HG02588 (cell line): ENCODE results near the gene PHLPP1.
"Not testable (repeated sequence)": the region's sequence is repeated elsewhere in the genome, so short reads cannot be mapped to it uniquely, and the experiment has no call there.

Experiments used
- ATAC-seq: cut with Tn5 transposase; IDR thresholded peaks from one replicate; pipeline ENCODE4 v1.9.1; 2021; ENCODE audit warnings: mild to moderate bottlenecking, moderate library complexity; ENCODE audit not compliant: unreplicated experiment

The PHLPP1 gene

DNA sequence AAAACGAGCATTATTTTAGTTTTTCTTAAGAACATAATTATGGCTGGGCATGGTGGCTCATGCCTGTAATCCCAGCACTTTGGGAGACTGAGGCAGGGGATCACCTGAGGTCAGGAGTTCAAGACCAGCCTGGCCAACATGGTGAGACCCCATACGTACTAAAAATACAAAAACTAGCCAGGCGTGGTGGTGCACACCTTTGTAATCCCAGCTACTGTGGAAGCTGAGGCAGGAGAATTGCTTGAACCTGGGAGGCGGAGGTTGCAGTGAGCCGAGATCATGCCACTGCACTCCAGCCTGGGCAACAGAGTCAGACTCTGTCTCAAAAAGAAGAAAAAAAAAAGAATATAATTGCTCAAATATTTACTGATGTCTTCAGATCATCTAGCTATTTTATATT is 25.3 kb downstream of the PHLPP1 start:
- ATAC-seq = not testable (repeated sequence)

DNA sequence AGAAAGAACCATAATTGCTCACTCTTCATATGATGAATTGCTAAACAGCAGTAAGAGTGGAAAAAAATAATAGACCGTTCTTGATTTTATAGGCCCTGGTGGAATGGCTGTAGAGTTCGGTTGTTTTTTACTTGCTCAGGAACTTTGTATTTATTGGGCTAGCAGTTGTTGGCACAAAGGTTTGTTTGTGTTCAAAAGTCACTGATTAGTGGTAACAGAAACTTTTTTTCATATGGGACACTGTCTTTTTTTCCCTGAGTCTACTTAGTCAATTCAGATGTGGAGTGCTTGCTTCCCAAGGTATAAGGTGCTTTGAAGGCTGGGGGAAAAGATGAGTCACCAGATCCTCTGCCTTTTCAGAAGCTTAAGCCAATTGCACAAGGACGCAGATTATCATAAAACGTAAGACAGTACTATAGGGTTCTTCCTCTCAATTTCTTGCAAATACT is 25.8 kb downstream of the PHLPP1 start:
- ATAC-seq = no peak

DNA sequence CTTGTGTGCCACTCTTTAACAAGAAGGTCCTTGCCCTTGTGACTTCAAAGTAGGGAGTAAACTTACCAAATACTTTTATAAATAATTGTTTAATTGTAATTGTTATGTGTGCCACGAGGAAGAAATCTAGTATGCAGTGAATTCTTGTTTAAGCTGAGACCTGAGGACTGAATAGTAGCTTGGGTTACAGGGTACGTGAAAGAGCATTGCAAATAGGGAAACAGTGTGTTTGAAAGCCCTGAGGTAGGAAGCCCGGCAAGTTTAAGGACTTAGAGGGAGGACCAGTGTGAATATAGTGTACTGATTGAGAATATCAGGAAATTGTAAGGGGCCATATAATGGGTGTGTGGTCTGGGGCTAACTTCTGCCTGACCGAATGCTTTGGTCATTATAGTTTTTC is 26.2 kb downstream of the PHLPP1 start:
- ATAC-seq = no peak

DNA sequence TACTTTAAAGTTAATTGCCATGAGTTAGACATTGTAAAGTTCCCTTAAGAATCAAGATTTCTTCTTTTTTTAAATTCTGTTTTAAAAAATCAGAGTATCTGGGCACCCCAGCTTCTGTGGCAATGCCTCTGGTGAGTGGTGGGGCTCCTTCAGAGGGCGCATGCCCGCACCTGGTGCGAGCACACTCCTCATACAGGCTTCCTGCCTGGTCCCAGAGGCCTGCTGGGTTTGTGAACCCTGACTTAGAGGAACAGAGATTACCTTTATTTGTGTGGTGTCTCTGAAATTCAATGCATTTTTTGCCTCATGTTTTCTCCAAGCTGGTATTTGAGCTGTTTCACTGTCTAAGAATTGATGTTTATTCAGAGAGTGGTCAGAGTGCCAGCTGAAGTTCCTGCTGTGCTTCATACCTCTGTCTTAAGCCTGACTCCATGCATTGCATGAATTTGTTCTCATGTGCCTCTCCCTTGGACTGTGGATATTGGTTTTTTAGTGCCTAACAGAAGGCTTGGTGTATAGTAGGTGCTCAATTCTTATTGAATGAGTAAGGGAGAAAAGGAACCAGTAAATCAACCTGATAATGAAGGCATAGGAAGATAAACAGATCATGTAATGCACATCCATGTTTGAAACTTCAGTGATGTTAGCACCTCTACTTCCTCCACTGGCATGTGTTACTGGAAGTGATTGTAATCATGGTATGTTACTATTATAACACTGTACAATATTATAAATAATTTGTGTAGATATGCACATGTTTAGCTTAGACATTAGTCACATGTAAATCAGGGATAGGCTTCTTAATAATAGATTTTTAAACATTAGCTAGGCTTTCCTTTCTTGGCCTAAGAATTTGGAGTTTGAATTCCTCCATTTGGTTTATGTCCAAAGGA is 29.0 kb downstream of the PHLPP1 start:
- ATAC-seq = peak; percentile 78

DNA sequence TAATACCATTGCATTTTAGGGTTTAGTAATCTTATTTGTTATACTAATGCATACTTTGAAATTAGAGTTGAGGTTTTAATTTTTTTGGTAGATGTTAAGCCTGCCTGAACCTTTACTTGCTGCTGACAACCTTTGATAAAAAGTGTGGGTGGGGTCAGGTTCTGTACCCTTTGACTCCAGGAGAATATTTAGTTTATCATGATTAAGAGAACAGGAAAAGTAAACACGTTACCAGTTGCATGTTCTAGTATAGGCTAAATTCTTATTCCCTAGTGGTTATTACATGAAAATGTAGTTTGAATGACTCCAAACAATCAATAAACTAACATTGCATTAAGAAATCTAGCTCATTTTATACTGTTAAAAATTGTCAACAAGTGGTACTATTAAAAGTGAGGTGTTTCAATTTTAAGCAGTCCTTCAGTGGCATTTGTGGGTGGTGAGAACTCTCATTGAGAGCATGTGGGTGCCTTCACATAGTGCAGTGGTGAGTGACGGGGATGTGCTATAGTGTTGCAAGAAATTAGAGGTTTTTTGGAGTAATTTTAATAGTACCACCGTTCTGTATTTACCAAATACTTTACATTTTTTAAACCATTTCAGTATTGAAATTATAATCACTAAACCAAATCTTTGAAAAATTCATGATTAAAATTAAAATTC is 29.9 kb downstream of the PHLPP1 start:
- ATAC-seq = peak; percentile 44

DNA sequence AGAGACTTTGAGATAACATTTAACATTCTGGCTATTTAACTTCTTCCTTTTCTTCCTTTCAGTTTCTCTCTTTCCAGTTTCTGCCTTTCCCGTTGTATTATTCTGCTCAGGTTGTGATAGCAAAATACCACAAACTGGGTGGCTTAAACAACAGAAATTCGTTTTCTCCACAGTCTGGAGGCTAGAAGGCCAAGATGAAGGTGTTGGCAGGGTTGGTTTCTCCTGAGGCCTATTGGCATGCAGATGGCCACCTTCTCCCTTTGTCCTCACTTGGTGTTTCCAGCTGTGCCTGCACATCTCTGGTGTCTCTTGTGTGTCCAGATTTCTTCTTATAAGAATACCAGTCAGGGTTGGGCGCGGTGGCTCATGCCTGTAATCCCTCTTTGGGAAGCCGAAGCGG is 34.0 kb downstream of the PHLPP1 start:
- no peak for ATAC-seq

DNA sequence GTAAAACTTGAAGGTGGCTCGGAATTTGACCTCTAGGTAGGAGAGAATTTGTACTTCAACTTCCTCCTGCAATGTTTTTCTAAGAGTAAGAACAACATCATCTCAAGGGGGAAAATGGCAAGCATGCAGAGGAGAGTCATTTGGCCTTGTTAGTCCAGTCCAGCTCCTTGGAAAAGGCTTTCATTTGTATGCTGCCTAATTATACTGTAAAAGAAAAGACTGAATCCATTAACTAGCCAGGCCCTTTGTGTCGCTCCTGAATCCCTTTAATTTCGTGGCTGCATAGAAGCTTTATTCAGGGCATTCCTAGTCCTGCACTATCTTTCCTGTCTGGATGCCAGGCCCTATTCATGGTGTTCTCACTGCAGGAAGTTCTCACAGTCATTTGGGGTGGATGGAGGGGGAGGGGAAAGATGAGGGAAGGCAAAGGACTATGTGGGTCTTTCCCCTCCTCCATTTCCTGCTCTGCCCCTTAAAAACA is 36.0 kb downstream of the PHLPP1 start:
- ATAC-seq = no peak

DNA sequence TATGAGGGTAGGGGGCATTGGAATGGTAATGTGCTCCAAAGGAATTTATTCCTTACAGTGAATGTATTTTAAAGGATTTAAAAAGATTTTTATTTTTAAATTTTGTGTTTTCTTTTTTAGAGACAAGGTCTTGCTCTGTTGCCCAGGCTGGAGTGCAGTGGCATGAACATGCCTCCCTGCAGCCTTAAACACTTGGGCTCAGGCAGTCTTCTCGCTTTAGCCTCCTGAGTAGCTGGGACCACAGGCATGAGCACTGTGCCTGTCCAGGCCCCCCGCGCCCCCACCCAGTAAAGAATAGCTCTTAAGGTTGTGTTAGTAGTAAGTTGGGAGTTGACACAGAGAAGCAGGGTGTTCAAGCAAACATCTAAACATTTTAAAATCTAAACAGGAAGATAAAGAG is 36.6 kb downstream of the PHLPP1 start:
- no peak for ATAC-seq

DNA sequence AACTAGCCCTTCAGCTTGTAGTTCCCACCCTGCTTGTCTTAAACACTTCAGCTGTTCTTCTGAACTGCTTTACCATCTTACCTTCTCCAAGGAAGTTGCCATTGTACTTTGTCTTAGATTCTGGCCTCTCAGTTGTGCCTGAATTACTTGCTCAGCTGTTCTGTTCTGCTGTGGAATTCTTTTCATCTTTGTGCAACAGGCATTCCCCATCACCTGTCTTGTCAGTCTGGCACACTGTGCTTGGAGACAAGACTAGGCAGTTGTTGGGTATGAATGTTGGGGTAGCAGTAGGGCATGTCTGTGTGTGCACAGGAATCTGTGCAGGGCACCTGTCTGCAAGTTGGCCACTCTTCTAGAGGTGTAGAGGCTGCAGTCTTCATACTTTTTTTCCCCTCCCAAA is 38.7 kb downstream of the PHLPP1 start:
- no peak for ATAC-seq

DNA sequence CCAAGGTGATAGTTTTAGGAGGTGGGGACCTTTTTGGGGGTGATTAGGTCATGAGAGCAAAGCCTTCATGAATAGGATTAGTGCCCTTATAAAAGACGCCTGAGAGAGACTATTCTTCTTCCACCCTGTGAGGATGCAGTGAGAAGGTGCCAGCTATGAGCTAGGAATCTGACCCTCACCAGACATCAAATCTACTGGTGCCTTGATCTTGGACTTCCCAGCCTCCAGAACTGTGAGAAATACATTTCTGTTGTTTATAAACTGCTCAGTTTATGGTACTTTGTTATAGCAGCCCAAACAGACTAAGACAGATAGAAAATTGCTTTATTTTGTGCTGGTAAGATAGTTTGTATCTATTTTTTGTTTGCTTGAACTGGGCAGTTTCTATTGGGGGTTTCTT is 40.1 kb downstream of the PHLPP1 start:
- ATAC-seq = no peak

DNA sequence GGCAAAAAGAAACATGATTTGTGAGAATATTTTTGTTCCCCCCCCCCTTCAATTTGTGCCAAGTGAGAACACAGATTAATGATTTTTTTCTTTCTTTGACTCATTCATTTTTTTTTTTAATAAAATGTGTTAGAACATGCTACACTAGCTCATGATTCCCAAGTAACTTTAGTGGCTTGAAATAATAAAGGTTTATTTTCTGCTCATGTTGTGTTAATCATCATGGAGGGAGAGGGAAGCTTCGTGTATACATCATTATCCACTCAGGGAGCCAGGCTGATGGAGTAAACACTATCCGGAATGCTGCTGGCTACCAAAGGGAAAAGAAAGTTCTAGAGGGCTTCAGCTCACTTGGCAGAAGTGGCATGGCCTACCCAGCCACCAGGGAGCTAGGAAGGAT is 40.6 kb downstream of the PHLPP1 start:
- no peak for ATAC-seq

DNA sequence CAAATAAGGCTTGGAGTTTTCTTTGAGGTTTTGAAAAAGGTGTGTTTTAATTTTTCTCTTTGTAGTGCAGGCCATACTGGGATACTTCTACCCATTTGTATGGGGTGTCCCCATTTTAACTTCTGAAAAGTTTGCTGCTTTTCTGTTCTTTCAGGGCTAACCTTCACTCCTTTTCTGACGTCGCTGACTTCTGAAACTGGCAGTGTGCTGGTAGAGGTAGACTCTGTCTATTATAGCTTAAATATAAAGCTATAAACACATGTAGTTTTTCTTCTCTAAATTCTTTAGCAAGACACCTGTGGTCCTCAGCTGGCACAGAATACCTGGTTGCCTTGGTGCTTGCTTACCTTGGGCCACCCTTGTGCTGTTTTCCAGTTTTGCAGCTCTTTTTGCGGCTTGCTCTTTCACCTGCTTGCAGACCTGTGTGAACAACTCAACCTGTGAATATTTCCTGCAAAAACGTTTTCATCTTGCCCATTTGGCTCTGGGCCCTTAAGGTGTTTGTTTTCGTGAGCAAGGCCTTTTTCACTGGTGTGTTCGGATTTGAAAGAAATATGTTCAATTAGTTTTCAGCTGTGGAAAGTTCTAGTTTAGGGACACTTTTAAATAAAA is 42.2 kb downstream of the PHLPP1 start:
- ATAC-seq = no peak

DNA sequence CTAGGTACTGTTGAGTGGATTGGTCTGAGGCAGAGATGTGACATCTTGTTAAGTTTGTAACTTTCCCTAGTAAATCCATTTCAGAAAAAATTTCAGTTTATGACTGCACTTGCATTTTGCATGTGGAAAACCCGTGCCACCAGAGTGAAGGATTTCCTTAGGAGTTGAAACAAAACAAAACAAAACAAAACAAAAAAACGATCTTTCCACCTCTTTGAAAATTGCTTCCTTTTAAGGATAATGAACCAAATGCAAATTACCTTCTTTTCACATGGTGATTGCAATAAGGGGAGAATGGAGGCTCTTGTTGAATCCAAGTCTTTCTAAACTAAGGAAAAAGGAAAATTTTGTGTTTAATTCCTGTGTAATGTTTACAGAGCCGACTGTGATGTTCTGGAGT is 43.2 kb downstream of the PHLPP1 start:
- ATAC-seq = no peak

DNA sequence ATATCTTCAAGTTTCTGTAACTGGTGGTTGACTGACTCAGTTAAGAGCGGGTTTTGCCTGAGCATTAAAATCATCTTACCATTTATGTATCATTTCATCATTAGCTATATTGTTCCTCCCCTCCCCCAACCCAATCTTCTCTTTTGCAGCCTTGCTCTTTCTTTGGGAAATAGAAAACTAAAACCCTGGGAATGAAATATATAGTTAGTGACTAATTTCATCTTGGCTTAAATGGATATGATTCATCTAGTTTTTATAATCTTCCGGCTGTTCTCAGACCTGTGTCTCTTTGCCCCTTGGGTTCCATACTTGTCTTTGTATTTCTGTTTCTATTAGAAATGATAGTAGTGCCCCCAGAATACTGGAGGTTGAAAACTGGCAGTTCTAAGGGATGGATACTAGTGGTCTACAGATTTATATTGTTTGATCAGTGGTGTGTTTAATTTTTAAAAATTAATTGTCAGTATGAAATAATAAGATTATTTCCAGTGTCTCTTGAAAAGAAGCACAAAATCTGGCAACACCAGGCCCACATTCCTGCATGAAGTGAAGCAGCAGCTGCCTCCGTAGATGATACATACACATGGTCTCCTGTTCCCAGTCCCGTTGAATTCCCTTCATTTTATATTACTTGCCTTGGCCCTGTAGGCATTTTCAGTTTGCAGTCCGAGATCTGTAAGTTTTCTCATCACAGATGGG is 44.5 kb downstream of the PHLPP1 start:
- no peak for ATAC-seq

DNA sequence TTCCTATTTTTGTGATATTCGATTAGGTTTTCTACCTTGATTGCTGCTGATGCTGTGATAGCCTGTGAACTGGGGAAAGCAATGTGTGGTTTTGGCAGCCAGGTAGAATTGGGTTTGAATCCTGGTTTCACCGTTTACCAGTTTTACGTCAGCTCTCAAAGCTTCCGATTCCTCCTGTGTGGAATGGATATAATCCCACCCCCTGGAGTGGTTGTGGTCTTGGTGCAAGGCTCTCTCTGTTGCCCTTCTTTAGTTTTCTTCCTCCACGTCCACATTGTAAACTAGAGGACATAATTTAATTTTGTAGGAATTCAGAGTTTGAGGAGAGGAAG is 45.0 kb downstream of the PHLPP1 start:
- no peak for ATAC-seq

DNA sequence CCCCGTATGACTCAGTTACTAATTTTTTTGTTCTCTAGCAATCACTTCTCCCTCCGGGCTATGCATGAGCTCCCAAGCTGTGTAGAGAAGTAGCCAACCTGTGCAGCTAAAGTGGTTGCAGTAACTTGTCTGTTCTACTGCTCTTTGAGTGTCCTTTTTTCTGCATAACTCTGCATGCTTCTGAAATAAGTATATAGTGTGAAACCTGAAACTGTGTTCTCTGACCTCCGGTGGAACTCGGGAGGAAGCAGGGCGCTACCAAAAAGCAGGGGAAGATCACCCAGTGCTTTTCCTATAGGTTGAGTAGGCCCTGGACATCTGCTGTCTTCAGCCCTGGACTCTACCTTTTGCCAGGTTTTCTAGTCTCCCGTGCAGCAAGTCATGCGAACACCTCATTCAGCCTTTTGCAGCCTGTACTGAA is 47.8 kb downstream of the PHLPP1 start:
- no peak for ATAC-seq

DNA sequence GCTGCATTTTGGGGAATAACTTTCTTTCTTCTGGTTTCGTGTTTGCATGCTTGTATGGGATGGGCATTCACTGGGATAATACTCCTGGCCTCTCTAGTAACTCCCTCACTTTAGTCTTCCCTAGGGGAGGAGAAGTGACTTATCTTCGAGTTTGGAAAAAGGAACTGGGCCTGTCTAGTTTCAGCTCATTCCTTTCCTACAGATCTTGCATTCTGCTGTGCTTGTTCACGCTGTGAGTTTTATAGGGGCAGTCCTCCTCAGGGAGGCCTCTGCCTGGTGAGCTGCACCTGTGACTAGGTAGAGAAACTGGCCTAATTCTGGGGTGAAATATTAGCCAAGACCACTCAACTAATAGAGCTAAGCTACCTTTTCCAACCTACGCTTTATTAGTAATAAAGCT is 50.9 kb downstream of the PHLPP1 start:
- no peak for ATAC-seq

DNA sequence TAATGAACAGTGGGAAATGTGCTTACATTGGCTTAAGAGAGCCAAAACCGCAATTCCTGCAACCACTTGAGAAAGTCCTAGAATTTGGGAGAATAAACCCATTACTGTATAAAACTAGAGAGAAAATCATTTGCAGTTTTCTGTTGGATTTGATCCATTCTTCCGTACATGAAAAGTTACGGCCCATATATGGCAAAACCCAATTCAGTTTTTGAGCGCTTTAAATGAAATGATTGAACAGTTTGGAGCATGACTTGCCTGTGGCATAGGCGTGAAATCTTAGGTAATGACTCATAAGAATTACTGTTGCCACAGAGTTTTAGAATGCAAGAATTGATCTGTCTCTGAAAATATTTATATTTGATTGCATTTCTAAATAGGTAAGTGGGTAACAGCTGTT is 52.0 kb downstream of the PHLPP1 start:
- no peak for ATAC-seq

DNA sequence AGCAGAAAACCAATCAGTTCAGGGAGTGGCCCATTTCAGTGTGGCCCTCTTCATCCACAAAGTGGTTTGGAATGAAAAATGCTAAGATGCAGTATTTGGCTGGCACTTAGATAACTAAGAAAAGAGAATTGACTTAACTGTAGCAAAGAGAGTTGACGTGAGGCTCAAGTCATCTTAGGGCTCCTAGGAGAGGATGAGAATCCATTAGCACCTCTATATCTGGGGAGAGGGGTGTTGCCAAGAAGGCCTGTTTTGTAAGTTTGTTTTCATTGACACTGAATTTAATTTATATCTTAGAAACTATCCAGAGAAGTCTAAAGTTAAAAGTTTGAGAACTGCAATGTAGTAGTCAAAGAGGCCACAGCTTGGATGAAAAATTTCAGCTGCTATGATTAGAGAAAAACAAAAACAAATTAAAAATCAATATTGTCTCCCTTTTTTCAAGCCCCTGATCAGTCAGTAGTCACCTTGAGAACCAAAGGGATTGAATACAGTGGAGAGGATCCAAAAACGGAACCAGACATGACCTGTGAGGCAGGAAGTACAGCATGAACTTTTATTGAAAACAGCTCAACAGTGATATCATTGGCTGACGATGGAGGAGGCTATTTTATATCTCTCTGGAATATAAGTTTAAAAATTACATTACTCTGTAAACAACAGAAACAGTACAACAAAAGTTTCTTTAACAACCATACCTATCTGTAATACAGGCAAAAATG is 52.7 kb downstream of the PHLPP1 start:
- no peak for ATAC-seq

DNA sequence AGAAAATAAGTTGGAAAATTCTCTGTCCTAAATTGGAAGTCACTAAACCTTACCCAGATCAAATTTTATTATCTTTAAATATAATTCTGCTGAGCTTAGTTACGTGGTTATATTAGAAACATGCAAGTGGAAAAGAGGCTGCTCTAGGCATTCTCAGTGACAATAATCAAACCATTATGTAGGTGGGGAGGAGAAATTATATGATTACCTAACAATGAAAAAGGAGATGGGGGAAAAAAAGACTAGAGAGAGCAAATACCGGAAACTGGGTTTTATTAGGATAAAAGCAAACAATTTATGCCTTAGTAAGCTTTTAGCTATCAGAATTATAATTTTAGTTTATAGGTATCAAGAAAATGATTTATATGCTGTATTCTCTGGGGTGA is 53.2 kb downstream of the PHLPP1 start:
- ATAC-seq = no peak

DNA sequence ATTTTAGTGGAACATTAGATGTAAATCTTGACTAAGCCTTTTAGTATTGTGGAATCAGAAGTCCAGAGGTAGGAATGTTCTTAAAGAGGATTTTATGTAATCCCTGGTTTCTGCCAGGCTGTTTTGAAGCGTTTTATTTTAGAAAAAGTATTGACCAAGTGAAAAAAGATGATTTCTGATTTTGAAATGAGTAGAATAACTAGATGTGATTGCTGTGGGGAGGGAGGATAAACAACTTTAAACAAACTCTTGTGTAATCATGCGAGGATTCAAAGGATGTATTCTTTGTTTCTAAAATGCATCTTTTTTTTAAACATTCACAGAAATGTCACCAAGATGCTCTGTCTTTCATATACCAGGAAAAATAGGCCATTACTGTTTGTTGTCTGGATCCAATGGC is 53.9 kb downstream of the PHLPP1 start:
- ATAC-seq = no peak
